ENCODE data around the gene C10orf53. TPM values are rescaled to one million over a fixed set of nuclear protein-coding genes. Genes with fewer than 3 reads are reported as not detected.

Gene C10orf53
- total RNA-seq, 1 donor from 2014 or later = not detected

DNA sequence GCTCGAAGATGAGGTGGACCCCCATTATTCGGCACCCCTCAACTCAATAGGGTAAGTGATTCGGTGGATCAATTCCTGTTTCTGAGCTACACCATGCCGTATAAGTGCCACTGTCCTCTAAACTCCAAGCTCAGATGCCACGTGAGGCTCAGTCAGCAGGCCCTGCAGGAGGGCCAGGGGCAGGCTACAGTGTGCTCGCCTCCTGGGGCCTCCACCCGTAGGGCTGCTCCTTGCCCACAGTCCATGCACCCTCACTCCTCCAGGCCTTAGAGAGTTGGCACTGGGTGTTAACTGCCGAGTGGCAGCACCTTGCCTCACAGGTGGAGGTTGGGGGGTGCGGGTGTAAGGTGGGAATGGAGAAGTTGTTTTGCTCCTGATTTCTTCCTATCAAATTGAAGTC is 12.1 kb downstream of the C10orf53 start:
- Histone ChIP-seq H3K36me3 (no peaks in the 10 kb centered on the region), H3K4me3 (no peak overlapping the region), H3K9me3 (peaks cover 8% of the 10 kb centered on the region), H3K27ac (no peak overlapping the region), H3K27me3 (ENCODE audit: low read depth) (peaks cover 55% of the 10 kb centered on the region), H3K4me1 (no peaks in the 10 kb centered on the region)
- DNase-seq (no peak), ATAC-seq (no peak)
- TF ChIP-seq, protein P1, sequence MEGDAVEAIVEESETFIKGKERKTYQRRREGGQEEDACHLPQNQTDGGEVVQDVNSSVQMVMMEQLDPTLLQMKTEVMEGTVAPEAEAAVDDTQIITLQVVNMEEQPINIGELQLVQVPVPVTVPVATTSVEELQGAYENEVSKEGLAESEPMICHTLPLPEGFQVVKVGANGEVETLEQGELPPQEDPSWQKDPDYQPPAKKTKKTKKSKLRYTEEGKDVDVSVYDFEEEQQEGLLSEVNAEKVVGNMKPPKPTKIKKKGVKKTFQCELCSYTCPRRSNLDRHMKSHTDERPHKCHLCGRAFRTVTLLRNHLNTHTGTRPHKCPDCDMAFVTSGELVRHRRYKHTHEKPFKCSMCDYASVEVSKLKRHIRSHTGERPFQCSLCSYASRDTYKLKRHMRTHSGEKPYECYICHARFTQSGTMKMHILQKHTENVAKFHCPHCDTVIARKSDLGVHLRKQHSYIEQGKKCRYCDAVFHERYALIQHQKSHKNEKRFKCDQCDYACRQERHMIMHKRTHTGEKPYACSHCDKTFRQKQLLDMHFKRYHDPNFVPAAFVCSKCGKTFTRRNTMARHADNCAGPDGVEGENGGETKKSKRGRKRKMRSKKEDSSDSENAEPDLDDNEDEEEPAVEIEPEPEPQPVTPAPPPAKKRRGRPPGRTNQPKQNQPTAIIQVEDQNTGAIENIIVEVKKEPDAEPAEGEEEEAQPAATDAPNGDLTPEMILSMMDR (IDR thresholded peaks at IDR 0.05) = no peak
- intact Hi-C loops (cut with DNase I) = no loop called here

DNA sequence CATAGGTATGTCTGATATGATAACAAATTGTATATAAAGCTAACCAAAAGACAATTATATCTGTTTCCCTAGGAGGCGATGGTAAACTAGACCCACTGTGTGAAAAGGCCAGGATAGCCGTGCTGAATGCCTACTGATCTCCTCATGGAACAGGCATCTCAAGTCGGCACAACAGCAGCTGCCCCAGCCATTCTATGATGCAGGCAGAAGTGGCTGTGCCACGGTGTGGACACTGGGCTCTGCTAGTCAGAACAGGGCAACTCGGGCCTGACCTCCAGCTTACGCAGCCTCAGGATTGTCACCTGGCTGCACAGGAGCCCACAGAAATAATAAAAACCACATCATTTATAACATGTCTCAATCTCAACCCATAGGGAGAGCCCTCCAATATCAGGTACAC is 15.0 kb downstream of the C10orf53 start:
- no peak overlapping the region for H3K4me3 ChIP-seq
- TF ChIP-seq, protein P1 (IDR thresholded peaks at IDR 0.05) = no peak
- intact Hi-C loops (cut with DNase I) = no loop called here
- DNase-seq (no peak), ATAC-seq (no peak)
- no peak overlapping the region for H3K27ac ChIP-seq
- H3K9me3 ChIP-seq = no peaks in the 10 kb centered on the region
- no peaks in the 10 kb centered on the region for H3K36me3 ChIP-seq
- no peaks in the 10 kb centered on the region for H3K4me1 ChIP-seq
- peaks cover 34% of the 10 kb centered on the region for H3K27me3 ChIP-seq (ENCODE audit: low read depth)

DNA sequence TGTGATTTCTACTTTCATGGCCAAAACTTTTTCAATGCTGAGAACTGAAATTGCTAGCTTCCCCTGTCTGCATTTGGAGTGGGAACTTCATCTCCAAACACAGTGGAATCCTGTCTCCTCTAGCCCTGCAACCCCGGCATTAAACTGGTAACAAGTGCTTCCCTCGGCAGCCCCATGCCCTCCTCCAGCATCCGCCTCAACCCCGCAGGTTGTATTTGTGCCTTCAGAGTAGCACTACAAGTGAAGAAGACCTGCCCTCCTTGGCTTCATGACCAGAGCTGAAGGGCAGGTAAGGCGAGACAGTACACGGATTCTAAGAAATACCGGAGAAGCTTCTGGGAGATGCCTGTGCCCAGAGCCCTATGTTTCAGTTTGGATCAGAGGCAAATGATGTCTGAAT is 16.9 kb downstream of the C10orf53 start:
- ATAC-seq (no peak), DNase-seq (no peak)
- no peaks in the 10 kb centered on the region for H3K9me3 ChIP-seq
- no peaks in the 10 kb centered on the region for H3K4me1 ChIP-seq
- H3K36me3 ChIP-seq = no peaks in the 10 kb centered on the region
- H3K27ac ChIP-seq = no peak overlapping the region
- intact Hi-C loops (cut with DNase I) = no loop called here
- TF ChIP-seq, protein P1 (IDR thresholded peaks at IDR 0.05) = no peak
- no peak overlapping the region for H3K4me3 ChIP-seq
- H3K27me3 ChIP-seq (ENCODE audit: low read depth) = peaks cover 16% of the 10 kb centered on the region

GRCh38 chr10:49698679-49699078 is 19.2 kb downstream of the C10orf53 start:
- Histone ChIP-seq H3K4me3 (no peak overlapping the region), H3K9me3 (no peaks in the 10 kb centered on the region), H3K4me1 (no peaks in the 10 kb centered on the region), H3K27me3 (ENCODE audit: low read depth) (peaks cover 2% of the 10 kb centered on the region), H3K27ac (no peak overlapping the region), H3K36me3 (no peaks in the 10 kb centered on the region)
- intact Hi-C loops (cut with DNase I) = no loop called here
- DNase-seq = no peak
- TF ChIP-seq, protein P1 (IDR thresholded peaks at IDR 0.05) = no peak
- no peak for ATAC-seq

GRCh38 chr10:49700211-49700610 is 20.8 kb downstream of the C10orf53 start:
- H3K36me3 ChIP-seq = no peaks in the 10 kb centered on the region
- intact Hi-C loops (cut with DNase I) = no loop called here
- no peaks in the 10 kb centered on the region for H3K27me3 ChIP-seq (ENCODE audit: low read depth)
- no peak overlapping the region for H3K4me3 ChIP-seq
- no peak for DNase-seq
- no peaks in the 10 kb centered on the region for H3K4me1 ChIP-seq
- H3K27ac ChIP-seq = no peak overlapping the region
- H3K9me3 ChIP-seq = no peaks in the 10 kb centered on the region
- no peak for ATAC-seq
- TF ChIP-seq, protein P1 (IDR thresholded peaks at IDR 0.05) = no peak

- TF ChIP-seq, protein P1 (IDR thresholded peaks at IDR 0.05) = no peak
- Histone ChIP-seq H3K4me1 (no peaks in the 10 kb centered on the region), H3K27me3 (ENCODE audit: low read depth) (no peaks in the 10 kb centered on the region), H3K36me3 (no peaks in the 10 kb centered on the region), H3K4me3 (no peak overlapping the region), H3K9me3 (no peaks in the 10 kb centered on the region), H3K27ac (no peak overlapping the region)
- ATAC-seq (no peak), DNase-seq (no peak)
- intact Hi-C loops (cut with DNase I) = no loop called here
Observed at GRCh38 chr10:49700997-49701396, 21.5 kb downstream of the C10orf53 start.
